Left lobe of liver (tissue), 2 donors: ENCODE measurements around the gene SLC25A27. TPM values are rescaled to one million over a fixed set of nuclear protein-coding genes. Genes with fewer than 3 reads are reported as not detected.

Experiments used
- ATAC-seq: fragments of 200-7000 bp; cut with Tn5 transposase; one replicate; pipeline ENCODE4 v1.9.1; 2020; ENCODE audit warnings: mild to moderate bottlenecking, moderate library complexity
- DNase-seq: peaks from one replicate; pipeline ENCODE4 v3.0.0-alpha.2; 2020; ENCODE audit warnings: low spot score
- total RNA-seq: library from RNA; stranded (reverse); gene quantifications from one replicate; pipeline ENCODE4 v1.2.1, GENCODE V29; 2021
- donor health status: DM: no; HTN: no; CAD: no; lungs with moderate emphysema.
- donor health status: DM: no; HTN: yes; CAD: no.

SLC25A27 gene
- total RNA-seq, 1 donor from 2014 or later: 15.1 TPM

- DNase-seq: no peak
Observed at GRCh38 chr6:46704562-46704961, 51.8 kb downstream of the SLC25A27 start.

GRCh38 chr6:46706464-46706863 lies 53.7 kb downstream of the SLC25A27 start:
- ATAC-seq: no peak
- DNase-seq: no peak

More at GRCh38 chr6:46704562-46704961, 51.8 kb downstream of the SLC25A27 start:
- ATAC-seq: peak; percentile 65

GRCh38 chr6:46711491-46711890 lies 58.7 kb downstream of the SLC25A27 start:
- ATAC-seq (no peak), DNase-seq (no peak)

GRCh38 chr6:46715141-46715540 lies 62.4 kb downstream of the SLC25A27 start:
- ATAC-seq: no peak

GRCh38 chr6:46719099-46719498 lies 66.3 kb downstream of the SLC25A27 start:
- no peak for ATAC-seq

More at GRCh38 chr6:46715141-46715540, 62.4 kb downstream of the SLC25A27 start:
- no peak for DNase-seq

GRCh38 chr6:46720401-46720800 lies 67.6 kb downstream of the SLC25A27 start:
- DNase-seq (no peak), ATAC-seq (no peak)

More at GRCh38 chr6:46719099-46719498, 66.3 kb downstream of the SLC25A27 start:
- DNase-seq: no peak

Other genes with a start within 250 kb of the SLC25A27 start
- gene RCAN2, start 161.5 kb upstream of the SLC25A27 start, total RNA-seq: 1.2 TPM
- gene CYP39A1, start 157 bp upstream of the SLC25A27 start, total RNA-seq: 35.9 TPM
- 1.1 TPM for gene TDRD6, start 34.9 kb downstream of the SLC25A27 start, total RNA-seq
- gene PLA2G7, start 82.4 kb downstream of the SLC25A27 start, total RNA-seq: 1.7 TPM
- gene ANKRD66, start 94.0 kb downstream of the SLC25A27 start, total RNA-seq: not detected
- not detected for gene MEP1A, start 140.4 kb downstream of the SLC25A27 start, total RNA-seq